Keratinocyte (primary cell): ENCODE data around the gene CDK14. TPM values are rescaled to one million over a fixed set of nuclear protein-coding genes. Genes with fewer than 3 reads are reported as not detected.

Experiments used
- DNase-seq: peaks from one replicate; pipeline ENCODE4 v3.0.0-alpha.2; 2011; ENCODE audit warnings: low read depth, missing footprints, low spot score
- FAIRE-seq: peaks from 2 replicates; lab custom pipeline; 2011; peaks lifted over from hg19 to GRCh38; lab: Jason Lieb, UNC
- H2AFZ ChIP-seq: 2 replicates; pipeline ENCODE4 v1.6.0; 2012; ENCODE audit warnings: low read length, control low read depth, inconsistent platforms; ENCODE audit not compliant: control insufficient read depth
- H3K27ac ChIP-seq: 2 replicates; pipeline ENCODE4 v1.5.1; 2011; ENCODE audit warnings: low read length; ENCODE audit not compliant: control insufficient read depth, insufficient read depth
- H3K27me3 ChIP-seq: 3 replicates; pipeline ENCODE4 v1.6.0; 2011; ENCODE audit warnings: low read length; ENCODE audit not compliant: control insufficient read depth, insufficient read depth; ENCODE audit errors: extremely low read depth
- H3K36me3 ChIP-seq, 2 experiments: 2 replicates in 1 of 2; 3 replicates in 1 of 2; pipeline ENCODE4 v1.5.1; 2011; ENCODE audit warnings: low read length in 2 of 2, mild to moderate bottlenecking in 1 of 2; ENCODE audit not compliant: control insufficient read depth in 2 of 2, insufficient read depth in 2 of 2; ENCODE audit errors: extremely low read depth in 1 of 2
- H3K4me1 ChIP-seq: 3 replicates; pipeline ENCODE4 v1.5.1; 2011; ENCODE audit warnings: low read length; ENCODE audit not compliant: control insufficient read depth, insufficient read depth; ENCODE audit errors: extremely low read depth
- H3K4me2 ChIP-seq: 3 replicates; pipeline ENCODE4 v1.6.0; 2011; ENCODE audit warnings: low read depth, low read length; ENCODE audit not compliant: control insufficient read depth, insufficient read depth; ENCODE audit errors: extremely low read depth
- H3K4me3 ChIP-seq, 3 experiments: fragments of 200-600 bp in 1 of 3; sonication (generic) in 1 of 3; 2 replicates in 2 of 3; 3 replicates in 1 of 3; pipeline ENCODE4 v1.5.1; 2011 to 2016; ENCODE audit warnings: low read length in 3 of 3, mild to moderate bottlenecking in 3 of 3, control low read depth in 2 of 3, inconsistent platforms in 1 of 3, low read depth in 1 of 3, mixed read lengths in 1 of 3, mixed run types in 1 of 3, moderate library complexity in 1 of 3; ENCODE audit not compliant: control insufficient read depth in 2 of 3, insufficient read depth in 2 of 3; ENCODE audit errors: extremely low read depth in 1 of 3
- H3K79me2 ChIP-seq: 2 replicates; pipeline ENCODE4 v1.6.0; 2012; ENCODE audit warnings: low read length; ENCODE audit not compliant: control insufficient read depth, insufficient read depth
- H3K9ac ChIP-seq: 3 replicates; pipeline ENCODE4 v1.6.0; 2011; ENCODE audit warnings: low read length; ENCODE audit not compliant: control insufficient read depth, insufficient read depth; ENCODE audit errors: extremely low read depth
- H3K9me1 ChIP-seq: 3 replicates; pipeline ENCODE4 v1.6.0; 2011; ENCODE audit warnings: low read length; ENCODE audit not compliant: control insufficient read depth, insufficient read depth; ENCODE audit errors: extremely low read depth
- H3K9me3 ChIP-seq: 2 replicates; pipeline ENCODE4 v1.5.1; 2012; ENCODE audit warnings: low read depth, low read length; ENCODE audit not compliant: control insufficient read depth
- H4K20me1 ChIP-seq: 3 replicates; pipeline ENCODE4 v1.6.0; 2011; ENCODE audit warnings: low read length; ENCODE audit not compliant: control insufficient read depth, insufficient read depth; ENCODE audit errors: extremely low read depth
- EZH2 ChIP-seq: IDR thresholded peaks from one replicate; pipeline ENCODE4 v1.6.1; 2012; ENCODE audit warnings: inconsistent platforms, mild to moderate bottlenecking, low read length, moderate library complexity
- dilution Hi-C: fragments of 300-500 bp; cut with MboI; formaldehyde crosslinking; loops from one replicate; pipeline ENCODE4 v1.7.0; 2020; ENCODE audit warnings: low sequenced_read_pairs; ENCODE audit not compliant: extremely low pct_ligation_motif_present
- polyA plus RNA-seq, 5 experiments: library from polyadenylated mRNA; depleted of rRNA in 3 of 5; stranded (reverse) in 3 of 5; stranded (forward) in 1 of 5; unstranded in 1 of 5; fragments of >200 nt; gene quantifications; 1 replicate in 1 of 5; 2 replicates in 3 of 5; 3 replicates in 1 of 5; pipeline versions ENCODE4 v1.2.1 to v1.2.3, GENCODE V29; 2011 to 2012; ENCODE audit warnings: missing spikeins in 2 of 5, low read depth in 1 of 5, low replicate concordance in 1 of 5
- TF ChIP-seq, protein P1 (sequence below), 3 experiments: IDR thresholded peaks in 1 of 3; conservative IDR thresholded peaks in 1 of 3; optimal IDR thresholded peaks in 1 of 3; 2 replicates in 2 of 3; 3 replicates in 1 of 3; pipeline versions ENCODE3 to v1.5.1; 2011; ENCODE audit warnings: low read length in 3 of 3, mild to moderate bottlenecking in 3 of 3, moderate library complexity in 2 of 3, control low read depth in 1 of 3, inconsistent platforms in 1 of 3; ENCODE audit not compliant: insufficient read depth in 2 of 3; ENCODE audit errors: extremely low read depth in 1 of 3

CDK14 gene
- polyA plus RNA-seq, 1 donor (not counting 4 experiments of a cell fraction or from before 2014, with no cell fraction given): 4.0 TPM

GRCh38 chr7:91165006-91165845 is 569.1 kb downstream of the CDK14 start:
- H3K4me2 ChIP-seq: peak overlapping the region; percentile 13
- H3K4me1 ChIP-seq: peaks cover 8% of the 10 kb centered on the region
- DNase-seq: no peak
- no peak overlapping the region for H3K9ac ChIP-seq
- FAIRE-seq: peak; percentile 46
- H2AFZ ChIP-seq: no peak overlapping the region
- no peak overlapping the region for H3K27ac ChIP-seq
- dilution Hi-C loops: no loop called here
- H3K36me3 ChIP-seq: no peaks in the 10 kb centered on the region
- H4K20me1 ChIP-seq: no peaks in the 10 kb centered on the region
- H3K9me1 ChIP-seq: no peaks in the 10 kb centered on the region
- no peaks in the 10 kb centered on the region for H3K27me3 ChIP-seq
- no peak overlapping the region for H3K4me3 ChIP-seq
- H3K79me2 ChIP-seq: no peaks in the 10 kb centered on the region
- no peaks in the 10 kb centered on the region for H3K9me3 ChIP-seq
- TF ChIP-seq, protein P1, sequence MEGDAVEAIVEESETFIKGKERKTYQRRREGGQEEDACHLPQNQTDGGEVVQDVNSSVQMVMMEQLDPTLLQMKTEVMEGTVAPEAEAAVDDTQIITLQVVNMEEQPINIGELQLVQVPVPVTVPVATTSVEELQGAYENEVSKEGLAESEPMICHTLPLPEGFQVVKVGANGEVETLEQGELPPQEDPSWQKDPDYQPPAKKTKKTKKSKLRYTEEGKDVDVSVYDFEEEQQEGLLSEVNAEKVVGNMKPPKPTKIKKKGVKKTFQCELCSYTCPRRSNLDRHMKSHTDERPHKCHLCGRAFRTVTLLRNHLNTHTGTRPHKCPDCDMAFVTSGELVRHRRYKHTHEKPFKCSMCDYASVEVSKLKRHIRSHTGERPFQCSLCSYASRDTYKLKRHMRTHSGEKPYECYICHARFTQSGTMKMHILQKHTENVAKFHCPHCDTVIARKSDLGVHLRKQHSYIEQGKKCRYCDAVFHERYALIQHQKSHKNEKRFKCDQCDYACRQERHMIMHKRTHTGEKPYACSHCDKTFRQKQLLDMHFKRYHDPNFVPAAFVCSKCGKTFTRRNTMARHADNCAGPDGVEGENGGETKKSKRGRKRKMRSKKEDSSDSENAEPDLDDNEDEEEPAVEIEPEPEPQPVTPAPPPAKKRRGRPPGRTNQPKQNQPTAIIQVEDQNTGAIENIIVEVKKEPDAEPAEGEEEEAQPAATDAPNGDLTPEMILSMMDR (optimal IDR thresholded peaks at IDR 0.05 in 1 of 3, IDR thresholded peaks at IDR 0.05 in 1 of 3, conservative IDR thresholded peaks at IDR 0.05 in 1 of 3; ENCODE audit: extremely low read depth in 1 of 3, insufficient read depth in 2 of 3, low read length in 3 of 3): no peak
- no peak for TF ChIP-seq EZH2

DNA sequence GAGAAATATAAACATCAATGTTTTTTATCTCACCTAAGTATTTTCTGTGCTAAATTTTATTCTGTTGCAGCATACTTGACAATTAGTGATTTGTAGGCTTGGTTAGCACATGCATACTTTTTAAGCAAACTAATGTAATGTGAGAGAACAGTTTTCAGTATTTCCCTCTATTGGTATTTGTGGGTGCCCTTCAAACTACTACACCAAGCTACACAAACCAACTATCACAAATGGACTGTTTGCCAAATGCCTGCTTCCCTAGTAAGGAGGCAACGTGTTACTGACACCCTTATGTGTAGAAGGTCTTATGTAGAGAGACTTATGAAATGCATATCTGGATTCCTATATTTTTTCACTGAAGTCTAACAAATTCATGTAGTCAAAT is 569.7 kb downstream of the CDK14 start:
- Histone ChIP-seq H3K4me1 (peaks cover 8% of the 10 kb centered on the region), H3K4me3 (no peak overlapping the region), H3K9me1 (no peaks in the 10 kb centered on the region), H3K27ac (no peak overlapping the region), H3K36me3 (no peaks in the 10 kb centered on the region), H3K79me2 (no peaks in the 10 kb centered on the region), H3K9ac (no peak overlapping the region), H3K27me3 (no peaks in the 10 kb centered on the region), H3K4me2 (no peak overlapping the region), H3K9me3 (no peaks in the 10 kb centered on the region), H4K20me1 (no peaks in the 10 kb centered on the region), H2AFZ (no peak overlapping the region)
- TF ChIP-seq, protein P1 (optimal IDR thresholded peaks at IDR 0.05 in 1 of 3, IDR thresholded peaks at IDR 0.05 in 1 of 3, conservative IDR thresholded peaks at IDR 0.05 in 1 of 3; ENCODE audit: extremely low read depth in 1 of 3, insufficient read depth in 2 of 3, low read length in 3 of 3): no peak
- no peak for TF ChIP-seq EZH2
- FAIRE-seq (no peak), DNase-seq (no peak)
- dilution Hi-C loops: no loop called here
